ENCODE measurements around the gene CENPF. TPM values are rescaled to one million over a fixed set of nuclear protein-coding genes. Genes with fewer than 3 reads are reported as not detected.
"Not testable (repeated sequence)": the region's sequence is repeated elsewhere in the genome, so short reads cannot be mapped to it uniquely, and the experiment has no call there.

The CENPF gene
- total and polyA plus RNA-seq, 2 experiments from 2014 or later: 123 to 376 TPM

- H3K4me1 ChIP-seq (ENCODE audit: insufficient read depth); H3K9me2 ChIP-seq (ENCODE audit: insufficient read depth); H3K4me3 ChIP-seq; H3F3A ChIP-seq (replicated peaks; ENCODE audit: low read depth); H3K36me3 ChIP-seq (ENCODE audit: insufficient read depth); H3K27me3 Mint-ChIP-seq (ENCODE audit: insufficient read depth, low read depth, poor library complexity); H3K27me3 ChIP-seq (ENCODE audit: insufficient read depth); H2AFZ ChIP-seq; ATAC-seq; H3K4me3 Mint-ChIP-seq; H3K27ac ChIP-seq (ENCODE audit: low read depth); H3K27ac Mint-ChIP-seq; DNase-seq (ENCODE audit: low spot score); H3K4me2 ChIP-seq: not testable (repeated sequence)
- H4K20me1 ChIP-seq (replicated peaks; ENCODE audit: insufficient read depth): peaks cover 45% of the 10 kb centered on the region
- Mint-ChIP-seq H3K4me1 (peaks cover 15% of the 10 kb centered on the region), H3K9me3 (peaks cover 11% of the 10 kb centered on the region), H3K36me3 (ENCODE audit: low read depth) (peaks cover 38% of the 10 kb centered on the region)
- H3K79me2 ChIP-seq (replicated peaks; ENCODE audit: insufficient read depth): peaks cover 83% of the 10 kb centered on the region
Observed at GRCh38 chr1:214607492-214608215, 4.7 kb downstream of the CENPF start.

GRCh38 chr1:214608216-214608783, 5.3 kb downstream of the CENPF start:
- Histone ChIP-seq H3K79me2 (replicated peaks; ENCODE audit: insufficient read depth) (peaks cover 90% of the 10 kb centered on the region), H4K20me1 (replicated peaks; ENCODE audit: insufficient read depth) (peaks cover 52% of the 10 kb centered on the region)
- Mint-ChIP-seq H3K9me3 (peaks cover 11% of the 10 kb centered on the region), H3K4me1 (peaks cover 15% of the 10 kb centered on the region), H3K36me3 (ENCODE audit: low read depth) (peaks cover 39% of the 10 kb centered on the region)
- H3F3A ChIP-seq (replicated peaks; ENCODE audit: low read depth); H2AFZ ChIP-seq; H3K4me1 ChIP-seq (ENCODE audit: insufficient read depth); DNase-seq (ENCODE audit: low spot score); H3K9me2 ChIP-seq (ENCODE audit: insufficient read depth); H3K4me2 ChIP-seq; H3K4me3 ChIP-seq; H3K4me3 Mint-ChIP-seq; H3K27ac ChIP-seq (ENCODE audit: low read depth); H3K27ac Mint-ChIP-seq; H3K36me3 ChIP-seq (ENCODE audit: insufficient read depth); H3K27me3 Mint-ChIP-seq (ENCODE audit: insufficient read depth, low read depth, poor library complexity); H3K27me3 ChIP-seq (ENCODE audit: insufficient read depth); ATAC-seq: not testable (repeated sequence)

DNA sequence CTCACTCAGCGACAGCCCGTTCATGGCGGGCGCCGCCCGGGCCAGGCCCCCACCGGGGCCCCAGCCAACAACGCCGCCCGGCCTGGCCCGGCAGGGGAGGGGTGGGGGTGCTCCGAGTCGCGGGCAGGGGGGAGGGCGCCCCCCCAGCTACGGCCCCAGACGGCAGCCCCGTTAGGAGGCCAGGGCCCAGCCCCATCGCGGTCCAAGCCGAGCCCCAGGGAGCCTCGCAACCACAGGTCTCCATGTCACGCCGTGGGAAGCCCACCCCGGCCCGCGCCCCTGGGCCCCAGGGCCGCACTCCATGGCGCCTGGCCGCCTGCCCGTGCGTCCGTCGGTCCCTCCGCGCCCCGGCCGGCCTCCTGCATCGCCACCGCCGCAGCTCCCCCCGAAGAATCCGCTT, 5.8 kb downstream of the CENPF start:
- H3K27me3 ChIP-seq (ENCODE audit: insufficient read depth); ATAC-seq; H3K4me3 ChIP-seq; H2AFZ ChIP-seq; H3F3A ChIP-seq (replicated peaks; ENCODE audit: low read depth); DNase-seq (ENCODE audit: low spot score); H3K4me2 ChIP-seq; H3K27me3 Mint-ChIP-seq (ENCODE audit: insufficient read depth, low read depth, poor library complexity); H3K27ac Mint-ChIP-seq; H3K4me1 ChIP-seq (ENCODE audit: insufficient read depth); H3K9me2 ChIP-seq (ENCODE audit: insufficient read depth); H3K4me3 Mint-ChIP-seq; H3K27ac ChIP-seq (ENCODE audit: low read depth): not testable (repeated sequence)
- peaks cover 15% of the 10 kb centered on the region for H3K4me1 Mint-ChIP-seq
- H3K9me3 Mint-ChIP-seq: peaks cover 11% of the 10 kb centered on the region
- Histone ChIP-seq H4K20me1 (replicated peaks; ENCODE audit: insufficient read depth) (peaks cover 52% of the 10 kb centered on the region), H3K36me3 (ENCODE audit: insufficient read depth) (peaks cover 13% of the 10 kb centered on the region), H3K79me2 (replicated peaks; ENCODE audit: insufficient read depth) (peaks cover 90% of the 10 kb centered on the region)
- peaks cover 44% of the 10 kb centered on the region for H3K36me3 Mint-ChIP-seq (ENCODE audit: low read depth)

- Histone ChIP-seq H3K79me2 (replicated peaks; ENCODE audit: insufficient read depth) (peaks cover 85% of the 10 kb centered on the region), H3K4me3 (no peak overlapping the region), H3F3A (replicated peaks; ENCODE audit: low read depth) (no peaks in the 10 kb centered on the region), H3K27ac (ENCODE audit: low read depth) (no peak overlapping the region), H4K20me1 (replicated peaks; ENCODE audit: insufficient read depth) (peaks cover 46% of the 10 kb centered on the region), H3K4me1 (ENCODE audit: insufficient read depth) (peaks cover 3% of the 10 kb centered on the region), H2AFZ (no peak overlapping the region), H3K4me2 (no peak overlapping the region), H3K27me3 (ENCODE audit: insufficient read depth) (no peaks in the 10 kb centered on the region), H3K36me3 (ENCODE audit: insufficient read depth) (peaks cover 20% of the 10 kb centered on the region), H3K9me2 (ENCODE audit: insufficient read depth) (no peaks in the 10 kb centered on the region; the same call in 1 of the 2 replicates)
- Mint-ChIP-seq H3K4me1 (peaks cover 12% of the 10 kb centered on the region), H3K27ac (no peak overlapping the region), H3K36me3 (ENCODE audit: low read depth) (peaks cover 51% of the 10 kb centered on the region), H3K9me3 (peaks cover 11% of the 10 kb centered on the region), H3K4me3 (no peak overlapping the region), H3K27me3 (ENCODE audit: insufficient read depth, low read depth, poor library complexity) (peaks cover 4% of the 10 kb centered on the region)
- ATAC-seq (no peak), DNase-seq (ENCODE audit: low spot score) (no peak)
- TF ChIP-seq POLR2AphosphoS5 (IDR thresholded peaks at IDR 0.05; ENCODE audit: low read depth) (no peak), STAT1 (IDR thresholded peaks at IDR 0.05; ENCODE audit: unreplicated experiment) (no peak), ZNF331 (CRISPR knock-in tag; IDR thresholded peaks at IDR 0.05; ENCODE audit: low read depth) (no peak), CREB1 (CRISPR knock-in tag; IDR thresholded peaks at IDR 0.05; ENCODE audit: low read depth) (no peak)
- TF ChIP-seq, protein P1, sequence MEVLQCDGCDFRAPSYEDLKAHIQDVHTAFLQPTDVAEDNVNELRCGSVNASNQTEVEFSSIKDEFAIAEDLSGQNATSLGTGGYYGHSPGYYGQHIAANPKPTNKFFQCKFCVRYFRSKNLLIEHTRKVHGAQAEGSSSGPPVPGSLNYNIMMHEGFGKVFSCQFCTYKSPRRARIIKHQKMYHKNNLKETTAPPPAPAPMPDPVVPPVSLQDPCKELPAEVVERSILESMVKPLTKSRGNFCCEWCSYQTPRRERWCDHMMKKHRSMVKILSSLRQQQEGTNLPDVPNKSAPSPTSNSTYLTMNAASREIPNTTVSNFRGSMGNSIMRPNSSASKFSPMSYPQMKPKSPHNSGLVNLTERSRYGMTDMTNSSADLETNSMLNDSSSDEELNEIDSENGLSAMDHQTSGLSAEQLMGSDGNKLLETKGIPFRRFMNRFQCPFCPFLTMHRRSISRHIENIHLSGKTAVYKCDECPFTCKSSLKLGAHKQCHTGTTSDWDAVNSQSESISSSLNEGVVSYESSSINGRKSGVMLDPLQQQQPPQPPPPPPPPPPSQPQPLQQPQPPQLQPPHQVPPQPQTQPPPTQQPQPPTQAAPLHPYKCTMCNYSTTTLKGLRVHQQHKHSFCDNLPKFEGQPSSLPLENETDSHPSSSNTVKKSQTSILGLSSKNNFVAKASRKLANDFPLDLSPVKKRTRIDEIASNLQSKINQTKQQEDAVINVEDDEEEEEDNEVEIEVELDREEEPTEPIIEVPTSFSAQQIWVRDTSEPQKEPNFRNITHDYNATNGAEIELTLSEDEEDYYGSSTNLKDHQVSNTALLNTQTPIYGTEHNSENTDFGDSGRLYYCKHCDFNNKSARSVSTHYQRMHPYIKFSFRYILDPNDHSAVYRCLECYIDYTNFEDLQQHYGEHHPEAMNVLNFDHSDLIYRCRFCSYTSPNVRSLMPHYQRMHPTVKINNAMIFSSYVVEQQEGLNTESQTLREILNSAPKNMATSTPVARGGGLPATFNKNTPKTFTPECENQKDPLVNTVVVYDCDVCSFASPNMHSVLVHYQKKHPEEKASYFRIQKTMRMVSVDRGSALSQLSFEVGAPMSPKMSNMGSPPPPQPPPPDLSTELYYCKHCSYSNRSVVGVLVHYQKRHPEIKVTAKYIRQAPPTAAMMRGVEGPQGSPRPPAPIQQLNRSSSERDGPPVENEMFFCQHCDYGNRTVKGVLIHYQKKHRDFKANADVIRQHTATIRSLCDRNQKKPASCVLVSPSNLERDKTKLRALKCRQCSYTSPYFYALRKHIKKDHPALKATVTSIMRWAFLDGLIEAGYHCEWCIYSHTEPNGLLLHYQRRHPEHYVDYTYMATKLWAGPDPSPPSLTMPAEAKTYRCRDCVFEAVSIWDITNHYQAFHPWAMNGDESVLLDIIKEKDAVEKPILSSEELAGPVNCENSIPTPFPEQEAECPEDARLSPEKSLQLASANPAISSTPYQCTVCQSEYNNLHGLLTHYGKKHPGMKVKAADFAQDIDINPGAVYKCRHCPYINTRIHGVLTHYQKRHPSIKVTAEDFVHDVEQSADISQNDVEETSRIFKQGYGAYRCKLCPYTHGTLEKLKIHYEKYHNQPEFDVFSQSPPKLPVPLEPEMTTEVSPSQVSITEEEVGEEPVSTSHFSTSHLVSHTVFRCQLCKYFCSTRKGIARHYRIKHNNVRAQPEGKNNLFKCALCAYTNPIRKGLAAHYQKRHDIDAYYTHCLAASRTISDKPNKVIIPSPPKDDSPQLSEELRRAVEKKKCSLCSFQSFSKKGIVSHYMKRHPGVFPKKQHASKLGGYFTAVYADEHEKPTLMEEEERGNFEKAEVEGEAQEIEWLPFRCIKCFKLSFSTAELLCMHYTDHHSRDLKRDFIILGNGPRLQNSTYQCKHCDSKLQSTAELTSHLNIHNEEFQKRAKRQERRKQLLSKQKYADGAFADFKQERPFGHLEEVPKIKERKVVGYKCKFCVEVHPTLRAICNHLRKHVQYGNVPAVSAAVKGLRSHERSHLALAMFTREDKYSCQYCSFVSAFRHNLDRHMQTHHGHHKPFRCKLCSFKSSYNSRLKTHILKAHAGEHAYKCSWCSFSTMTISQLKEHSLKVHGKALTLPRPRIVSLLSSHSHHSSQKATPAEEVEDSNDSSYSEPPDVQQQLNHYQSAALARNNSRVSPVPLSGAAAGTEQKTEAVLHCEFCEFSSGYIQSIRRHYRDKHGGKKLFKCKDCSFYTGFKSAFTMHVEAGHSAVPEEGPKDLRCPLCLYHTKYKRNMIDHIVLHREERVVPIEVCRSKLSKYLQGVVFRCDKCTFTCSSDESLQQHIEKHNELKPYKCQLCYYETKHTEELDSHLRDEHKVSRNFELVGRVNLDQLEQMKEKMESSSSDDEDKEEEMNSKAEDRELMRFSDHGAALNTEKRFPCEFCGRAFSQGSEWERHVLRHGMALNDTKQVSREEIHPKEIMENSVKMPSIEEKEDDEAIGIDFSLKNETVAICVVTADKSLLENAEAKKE (CRISPR knock-in tag; IDR thresholded peaks at IDR 0.05): no peak
Observed at GRCh38 chr1:214609692-214610091, 6.7 kb downstream of the CENPF start.

All from GM23338 (cell line).